Mesothelial cell of epicardium (in vitro differentiated cells): ENCODE measurements around the gene DLX3. TPM values are rescaled to one million over a fixed set of nuclear protein-coding genes. Genes with fewer than 3 reads are reported as not detected.
A peak's percentile ranks its signal among the peaks of the same experiment; 100 is the strongest.

Experiments used
- DNase-seq, 2 experiments: peaks; one replicate each; pipeline ENCODE4 v3.0.0; 2021; ENCODE audit warnings: low spot score in 2 of 2; ENCODE audit not compliant: unreplicated experiment in 2 of 2
- H3K27ac Mint-ChIP-seq: 2 replicates; pipeline ENCODE4 v1.8.0; 2021; ENCODE audit warnings: mixed read lengths
- H3K27me3 Mint-ChIP-seq: 2 replicates; pipeline ENCODE4 v1.8.0; 2021; ENCODE audit warnings: low read depth, mixed read lengths
- H3K36me3 Mint-ChIP-seq: 2 replicates; pipeline ENCODE4 v1.8.0; 2021; ENCODE audit warnings: mixed read lengths
- H3K4me1 Mint-ChIP-seq: 2 replicates; pipeline ENCODE4 v1.8.0; 2021; ENCODE audit warnings: mixed read lengths
- H3K4me3 Mint-ChIP-seq: 2 replicates; pipeline ENCODE4 v1.8.0; 2021; ENCODE audit warnings: mild to moderate bottlenecking, moderate library complexity, mixed read lengths
- H3K9me3 Mint-ChIP-seq: 2 replicates; pipeline ENCODE4 v1.8.0; 2021; ENCODE audit warnings: mixed read lengths
- CTCF ChIP-seq: fragments of 200-600 bp; sonication (generic); IDR thresholded peaks from one replicate; pipeline ENCODE4 v1.5.0; 2021; ENCODE audit warnings: antibody characterized with exemption; ENCODE audit not compliant: unreplicated experiment
- total RNA-seq: library from RNA; stranded (reverse); gene quantifications from 3 replicates; pipeline ENCODE4 v1.2.1, GENCODE V29; 2021

Gene DLX3
- total RNA-seq, 1 donor from 2014 or later: 7.7 TPM

GRCh38 chr17:49957350-49957749 lies 37.7 kb downstream of the DLX3 start:
- Mint-ChIP-seq H3K4me3 (no peak overlapping the region), H3K4me1 (peaks cover 6% of the 10 kb centered on the region), H3K36me3 (no peaks in the 10 kb centered on the region), H3K9me3 (no peaks in the 10 kb centered on the region), H3K27me3 (peaks cover 26% of the 10 kb centered on the region), H3K27ac (no peak overlapping the region)
- DNase-seq: no peak
- TF ChIP-seq CTCF: no peak

- no peaks in the 10 kb centered on the region for H3K36me3 Mint-ChIP-seq
- peaks cover 9% of the 10 kb centered on the region for H3K4me1 Mint-ChIP-seq
- no peak overlapping the region for H3K27ac Mint-ChIP-seq
- no peaks in the 10 kb centered on the region for H3K9me3 Mint-ChIP-seq
- H3K27me3 Mint-ChIP-seq: peaks cover 22% of the 10 kb centered on the region
- no peak for DNase-seq
- no peak for TF ChIP-seq CTCF
- H3K4me3 Mint-ChIP-seq: no peak overlapping the region
Measured at GRCh38 chr17:49956780-49957179, 38.2 kb downstream of the DLX3 start.

- Mint-ChIP-seq H3K9me3 (no peaks in the 10 kb centered on the region), H3K27me3 (peaks cover 13% of the 10 kb centered on the region), H3K4me1 (peaks cover 9% of the 10 kb centered on the region), H3K27ac (no peak overlapping the region), H3K4me3 (no peak overlapping the region), H3K36me3 (no peaks in the 10 kb centered on the region)
- no peak for DNase-seq
- no peak for TF ChIP-seq CTCF
Measured at GRCh38 chr17:49955157-49955556, 39.9 kb downstream of the DLX3 start.

- Mint-ChIP-seq H3K4me3 (no peak overlapping the region), H3K4me1 (peaks cover 9% of the 10 kb centered on the region), H3K9me3 (no peaks in the 10 kb centered on the region), H3K27me3 (peaks cover 6% of the 10 kb centered on the region), H3K36me3 (no peaks in the 10 kb centered on the region), H3K27ac (no peak overlapping the region)
- TF ChIP-seq CTCF: no peak
- DNase-seq: no peak
Measured at GRCh38 chr17:49952912-49953497, 42.0 kb downstream of the DLX3 start.

GRCh38 chr17:49952209-49952911 lies 42.7 kb downstream of the DLX3 start:
- TF ChIP-seq CTCF: peak; percentile 56
- no peak overlapping the region for H3K4me3 Mint-ChIP-seq
- H3K27me3 Mint-ChIP-seq: peaks cover 6% of the 10 kb centered on the region
- H3K4me1 Mint-ChIP-seq: peaks cover 9% of the 10 kb centered on the region
- DNase-seq: peak; percentile 60 to 87
- H3K9me3 Mint-ChIP-seq: no peaks in the 10 kb centered on the region
- no peaks in the 10 kb centered on the region for H3K36me3 Mint-ChIP-seq
- no peak overlapping the region for H3K27ac Mint-ChIP-seq
